SK-N-SH (cell line): ENCODE measurements around the gene HIBADH. TPM values are rescaled to one million over a fixed set of nuclear protein-coding genes. Genes with fewer than 3 reads are reported as not detected.

Experiments used
- CTCF ChIA-PET: fragments of 300-600, 350-600 bp; formaldehyde crosslinking; extraction: SDS; loops from one replicate; lab custom pipeline; 2021; lab: Yijun Ruan, JAX
- POLR2A ChIA-PET: fragments of 350-600 bp; sonication (Branson Sonifier 250); formaldehyde crosslinking; extraction: SDS; loops from one replicate; lab custom pipeline; 2020; ENCODE audit warnings: antibody characterized with exemption, inconsistent platforms; lab: Yijun Ruan, JAX
- DNase-seq: peaks from one replicate; pipeline ENCODE4 v3.0.0; 2012
- H2AFZ ChIP-seq: fragments of 200-600 bp; sonication (generic); 2 replicates; pipeline ENCODE4 v1.8.1; 2016; ENCODE audit warnings: antibody characterized with exemption, mild to moderate bottlenecking, low read depth
- H3F3A ChIP-seq: fragments of 200-600 bp; sonication (generic); replicated peaks from 2 replicates; pipeline ENCODE3; 2016; ENCODE audit warnings: antibody characterized with exemption, mild to moderate bottlenecking; ENCODE audit not compliant: insufficient read depth
- H3K27ac ChIP-seq, 2 experiments: fragments of 200-500 bp in 1 of 2; fragments of 200-600 bp in 1 of 2; sonication (Bioruptor generic) in 1 of 2; sonication (generic), shearing (Covaris generic) in 1 of 2; 2 replicates each; pipeline versions ENCODE4 v1.5.1 to v1.6.1; 2014 to 2016; ENCODE audit warnings: low read depth in 2 of 2, inconsistent platforms in 1 of 2, low read length in 1 of 2, mild to moderate bottlenecking in 1 of 2, mixed read lengths in 1 of 2
- H3K27me3 ChIP-seq: fragments of 200-600 bp; sonication (generic), shearing (Covaris generic); 2 replicates; pipeline ENCODE4 v1.6.1; 2016; ENCODE audit warnings: mixed run types; ENCODE audit not compliant: insufficient read depth
- H3K36me3 ChIP-seq, 2 experiments: fragments of 200-500 bp in 1 of 2; fragments of 200-600 bp in 1 of 2; sonication (Bioruptor generic) in 1 of 2; sonication (generic) in 1 of 2; replicated peaks in 1 of 2; 2 replicates each; pipeline versions ENCODE3 to v1.5.1; 2014 to 2016; ENCODE audit warnings: low read length in 1 of 2, mild to moderate bottlenecking in 1 of 2; ENCODE audit not compliant: insufficient read depth in 2 of 2, control insufficient read depth in 1 of 2
- H3K4me1 ChIP-seq, 2 experiments: fragments of 200-500 bp in 1 of 2; fragments of 200-600 bp in 1 of 2; sonication (Bioruptor generic) in 1 of 2; sonication (generic), shearing (Covaris generic) in 1 of 2; 2 replicates each; pipeline versions ENCODE4 v1.5.1 to v1.6.1; 2014 to 2016; ENCODE audit warnings: low read depth in 1 of 2, low read length in 1 of 2, mixed run types in 1 of 2; ENCODE audit not compliant: insufficient read depth in 2 of 2, control insufficient read depth in 1 of 2
- H3K4me2 ChIP-seq: fragments of 200-600 bp; sonication (generic), shearing (Covaris generic); 2 replicates; pipeline ENCODE4 v1.6.1; 2017; ENCODE audit warnings: mixed run types
- H3K4me3 ChIP-seq, 2 experiments: fragments of 200-500 bp in 1 of 2; fragments of 200-600 bp in 1 of 2; sonication (Bioruptor generic) in 1 of 2; sonication (generic), shearing (Covaris generic) in 1 of 2; 2 replicates each; pipeline versions ENCODE4 v1.5.1 to v1.8.1; 2014 to 2016; ENCODE audit warnings: low read depth in 2 of 2, inconsistent platforms in 1 of 2, low read length in 1 of 2, mild to moderate bottlenecking in 1 of 2, mixed read lengths in 1 of 2, moderate library complexity in 1 of 2
- H3K79me2 ChIP-seq: fragments of 200-600 bp; sonication (generic); 2 replicates; pipeline ENCODE4 v1.8.1; 2017; ENCODE audit warnings: mild to moderate bottlenecking; ENCODE audit not compliant: insufficient read depth
- H3K9ac ChIP-seq: fragments of 200-600 bp; sonication (generic); 2 replicates; pipeline ENCODE4 v1.6.1; 2017; ENCODE audit warnings: mixed run types
- H3K9me2 ChIP-seq: fragments of 200-600 bp; sonication (generic); 2 replicates; pipeline ENCODE4 v1.6.1; 2017; ENCODE audit warnings: mixed run types
- H3K9me3 ChIP-seq: fragments of 200-600 bp; sonication (generic); 2 replicates; pipeline ENCODE4 v1.6.1; 2017; ENCODE audit warnings: mixed run types, mild to moderate bottlenecking, moderate library complexity
- H4K20me1 ChIP-seq: fragments of 200-600 bp; sonication (generic); 2 replicates; pipeline ENCODE4 v1.6.1; 2017; ENCODE audit warnings: mild to moderate bottlenecking, mixed run types; ENCODE audit not compliant: insufficient read depth
- CHD2 ChIP-seq: fragments of 150-350 bp; IDR thresholded peaks from 2 replicates; pipeline ENCODE4 v1.6.1; 2018; ENCODE audit warnings: low read length; ENCODE audit not compliant: partially characterized antibody
- ELF1 ChIP-seq: IDR thresholded peaks from 2 replicates; pipeline ENCODE4 v1.4.0; 2012
- EP300 ChIP-seq, 2 experiments: IDR thresholded peaks; 2 replicates each; pipeline versions ENCODE4 v1.4.0 to v1.6.1; 2012; ENCODE audit warnings: borderline replicate concordance in 1 of 2, low read depth in 1 of 2, low read length in 1 of 2
- FOSL2 ChIP-seq: IDR thresholded peaks from 2 replicates; pipeline ENCODE4 v1.4.0; 2012; ENCODE audit warnings: low read depth, mild to moderate bottlenecking, moderate library complexity, borderline replicate concordance
- GATA2 ChIP-seq: sonication (generic); formaldehyde crosslinking; IDR thresholded peaks from 2 replicates; pipeline ENCODE4 v1.5.0; 2020; ENCODE audit warnings: mild to moderate bottlenecking, missing genetic modification reagents
- JUND ChIP-seq: IDR thresholded peaks from 2 replicates; pipeline ENCODE4 v1.4.0; 2012
- MAX ChIP-seq: IDR thresholded peaks from 2 replicates; pipeline ENCODE4 v1.4.0; 2012; ENCODE audit warnings: low read depth
- MEF2A ChIP-seq: IDR thresholded peaks from 2 replicates; pipeline ENCODE4 v1.4.0; 2012; ENCODE audit warnings: low read depth, borderline replicate concordance
- MXI1 ChIP-seq: IDR thresholded peaks from 2 replicates; pipeline ENCODE4 v1.6.1; 2012; ENCODE audit warnings: mild to moderate bottlenecking, low read depth, low read length, improper control_type of control experiment
- NFIC ChIP-seq: IDR thresholded peaks from 2 replicates; pipeline ENCODE4 v1.4.0; 2012; ENCODE audit warnings: borderline replicate concordance
- NRF1 ChIP-seq: IDR thresholded peaks from 2 replicates; pipeline ENCODE4 v1.6.1; 2012; ENCODE audit warnings: low read depth, mild to moderate bottlenecking, low read length
- PBX3 ChIP-seq: IDR thresholded peaks from 2 replicates; pipeline ENCODE4; 2012
- POLR2AphosphoS5 ChIP-seq: IDR thresholded peaks from 2 replicates; pipeline ENCODE4 v1.6.1; 2012; ENCODE audit warnings: low read depth, low read length
- RAD21 ChIP-seq: IDR thresholded peaks from 2 replicates; pipeline ENCODE4 v1.6.1; 2012; ENCODE audit warnings: mild to moderate bottlenecking, low read length
- RCOR1 ChIP-seq: fragments of 150-350 bp; IDR thresholded peaks from 2 replicates; pipeline ENCODE4 v1.6.1; 2017; ENCODE audit warnings: antibody characterized with exemption, low read length
- REST ChIP-seq: IDR thresholded peaks from 2 replicates; pipeline ENCODE4 v1.6.1; 2012; ENCODE audit warnings: mild to moderate bottlenecking, low read depth, low read length, moderate library complexity
- RFX5 ChIP-seq: IDR thresholded peaks from 2 replicates; pipeline ENCODE4 v1.6.1; 2012; ENCODE audit warnings: mild to moderate bottlenecking, improper control_type of control experiment, low read length
- RXRA ChIP-seq: IDR thresholded peaks from 2 replicates; pipeline ENCODE4 v1.4.0; 2012; ENCODE audit warnings: low read depth, mild to moderate bottlenecking, borderline replicate concordance
- SIN3A ChIP-seq: IDR thresholded peaks from 2 replicates; pipeline ENCODE4 v1.6.1; 2012; ENCODE audit warnings: low read depth, mild to moderate bottlenecking, low read length, moderate library complexity, borderline replicate concordance
- SMC3 ChIP-seq: IDR thresholded peaks from 2 replicates; pipeline ENCODE4 v1.6.1; 2012; ENCODE audit warnings: low read depth, low read length, improper control_type of control experiment
- TAF1 ChIP-seq: IDR thresholded peaks from 2 replicates; pipeline ENCODE4 v1.6.1; 2012; ENCODE audit warnings: low read depth, mild to moderate bottlenecking, low read length, moderate library complexity, borderline replicate concordance
- TCF12 ChIP-seq: IDR thresholded peaks from 2 replicates; pipeline ENCODE4 v1.4.0; 2012
- USF1 ChIP-seq: IDR thresholded peaks from 2 replicates; pipeline ENCODE4 v1.4.0; 2012; ENCODE audit warnings: low read depth, borderline replicate concordance
- YY1 ChIP-seq: IDR thresholded peaks from 2 replicates; pipeline ENCODE4 v1.4.0; 2012; ENCODE audit warnings: low read depth, mild to moderate bottlenecking
- WGBS: methylation state at CpG from one replicate; pipeline ENCODE4 v1.1.6; 2017; ENCODE audit warnings: low lambda C conversion rate; 5-methylcytosine and 5-hydroxymethylcytosine counted together
- polyA plus RNA-seq, 3 experiments: library from polyadenylated mRNA; depleted of rRNA; stranded (reverse); fragments of >200 nt; gene quantifications; 2 replicates each; pipeline ENCODE4 v1.2.3, GENCODE V29; 2012
- TF ChIP-seq, protein P1 (sequence below): fragments of 150-350 bp; IDR thresholded peaks from 2 replicates; pipeline ENCODE4 v1.6.1; 2017; ENCODE audit warnings: antibody characterized with exemption, low read length, low read depth, borderline replicate concordance
- TF ChIP-seq, protein P2 (sequence below): fragments of 150-350 bp; IDR thresholded peaks from 2 replicates; pipeline ENCODE4 v1.6.1; 2016; ENCODE audit warnings: mild to moderate bottlenecking, low read depth, low read length

Gene HIBADH
- polyA plus RNA-seq, 1 of the 3 experiments (the other 2 are of a cell fraction) = 71.8 TPM

DNA sequence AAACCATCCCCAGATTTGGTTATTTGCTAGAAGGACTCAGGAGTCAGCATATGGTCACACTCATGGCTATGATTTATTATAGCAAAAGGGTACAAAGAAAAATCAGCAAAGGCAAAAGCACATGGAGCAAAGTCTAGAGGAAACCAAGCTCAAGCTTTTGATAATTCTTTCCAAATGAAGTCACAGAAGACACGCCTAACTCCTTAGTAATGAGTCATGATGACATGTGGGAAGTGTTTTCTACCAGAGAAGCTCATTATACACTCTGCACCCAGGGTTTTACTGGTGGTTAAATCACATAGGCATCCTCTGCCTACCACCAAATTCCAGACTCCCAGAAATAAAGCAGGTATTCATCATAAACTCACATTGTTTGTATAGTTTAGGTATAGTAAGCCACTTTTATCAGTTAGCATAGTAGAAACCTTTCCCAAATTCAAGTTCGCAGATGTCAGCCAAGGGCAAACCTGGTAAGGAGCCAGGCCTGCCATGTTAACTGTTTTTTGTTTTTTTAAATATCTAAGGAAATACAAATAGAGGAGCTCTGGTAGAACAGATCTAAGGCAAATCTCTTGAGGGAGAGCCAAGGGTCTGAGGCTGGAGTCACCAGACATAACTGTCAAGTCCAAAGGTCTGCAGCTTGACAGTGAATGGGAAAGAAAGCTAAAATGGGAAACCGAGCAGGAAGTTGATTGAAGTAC, 15.4 kb upstream of the HIBADH start:
- 45% methylated on average over 3 of the region's 3 CpGs for WGBS
- no peak for DNase-seq
- H3K27ac ChIP-seq = peak overlapping the region; percentile 67 to 93; a peak in 3 of 4 replicates
- H3K4me2 ChIP-seq = peak overlapping the region; percentile 13; the same call in 1 of the 2 replicates
- H2AFZ ChIP-seq = peak overlapping the region; percentile 9; the same call in 1 of the 2 replicates
- no peaks in the 10 kb centered on the region for H3K9me3 ChIP-seq
- peaks cover 30% of the 10 kb centered on the region for H3F3A ChIP-seq
- no peaks in the 10 kb centered on the region for H3K79me2 ChIP-seq
- peaks cover 0 to 18% of the 10 kb centered on the region in 2 experiments; a peak in 2 of 4 replicates for H3K4me1 ChIP-seq
- no peaks in the 10 kb centered on the region for H4K20me1 ChIP-seq
- peak overlapping the region; percentile 29; the same call in 1 of the 2 replicates for H3K9ac ChIP-seq
- CTCF ChIA-PET = interaction anchor here (0.6 kb wide), 1 partner anchor 416 kb away, joined by 3 read pairs; no protein-coding TSS in a partner anchor
- H3K36me3 ChIP-seq = no peaks in the 10 kb centered on the region
- no peaks in the 10 kb centered on the region for H3K27me3 ChIP-seq
- no peak overlapping the region for H3K4me3 ChIP-seq
- POLR2A ChIA-PET = interaction anchor here (0.6 kb wide), 1 partner anchor 21 kb away, joined by 3 read pairs; no protein-coding TSS in a partner anchor
- H3K9me2 ChIP-seq = no peaks in the 10 kb centered on the region
- no peak for TF ChIP-seq NRF1
- TF ChIP-seq MXI1 = no peak
- no peak for TF ChIP-seq RCOR1
- TF ChIP-seq REST = no peak
- peak; percentile 75; the same call in 1 of the 2 replicates for TF ChIP-seq POLR2AphosphoS5
- TF ChIP-seq, protein P1, sequence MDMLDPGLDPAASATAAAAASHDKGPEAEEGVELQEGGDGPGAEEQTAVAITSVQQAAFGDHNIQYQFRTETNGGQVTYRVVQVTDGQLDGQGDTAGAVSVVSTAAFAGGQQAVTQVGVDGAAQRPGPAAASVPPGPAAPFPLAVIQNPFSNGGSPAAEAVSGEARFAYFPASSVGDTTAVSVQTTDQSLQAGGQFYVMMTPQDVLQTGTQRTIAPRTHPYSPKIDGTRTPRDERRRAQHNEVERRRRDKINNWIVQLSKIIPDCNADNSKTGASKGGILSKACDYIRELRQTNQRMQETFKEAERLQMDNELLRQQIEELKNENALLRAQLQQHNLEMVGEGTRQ = no peak
- no peak for TF ChIP-seq GATA2 (CRISPR knock-in tag)
- TF ChIP-seq NFIC = peak; percentile 59
- TF ChIP-seq CHD2 = no peak
- TF ChIP-seq RFX5 = no peak
- TF ChIP-seq YY1 = peak; percentile 54; the same call in 1 of the 2 replicates
- TF ChIP-seq RAD21 = no peak
- TF ChIP-seq EP300 (IDR thresholded peaks at IDR 0.05; ENCODE audit: borderline replicate concordance in 1 of 2, low read depth in 1 of 2, low read length in 1 of 2) = peak in 1 of 2 experiments; percentile 88; a peak in 2 of 4 replicates
- TF ChIP-seq MAX = peak; percentile 94
- TF ChIP-seq JUND = peak; percentile 97
- TF ChIP-seq SIN3A = peak; percentile 18; the same call in 1 of the 2 replicates
- peak; percentile 53; the same call in 1 of the 2 replicates for TF ChIP-seq TAF1
- TF ChIP-seq PBX3 = peak; percentile 82
- TF ChIP-seq TCF12 = peak; percentile 93
- TF ChIP-seq MEF2A = 0 out of 2 replicates have a peak, but pooled peaks have one; percentile 11
- peak; percentile 36; the same call in 1 of the 2 replicates for TF ChIP-seq ELF1
- TF ChIP-seq SMC3 = no peak
- TF ChIP-seq RXRA = peak; percentile 65; the same call in 1 of the 2 replicates
- TF ChIP-seq FOSL2 = peak; percentile 97
- TF ChIP-seq, protein P2, sequence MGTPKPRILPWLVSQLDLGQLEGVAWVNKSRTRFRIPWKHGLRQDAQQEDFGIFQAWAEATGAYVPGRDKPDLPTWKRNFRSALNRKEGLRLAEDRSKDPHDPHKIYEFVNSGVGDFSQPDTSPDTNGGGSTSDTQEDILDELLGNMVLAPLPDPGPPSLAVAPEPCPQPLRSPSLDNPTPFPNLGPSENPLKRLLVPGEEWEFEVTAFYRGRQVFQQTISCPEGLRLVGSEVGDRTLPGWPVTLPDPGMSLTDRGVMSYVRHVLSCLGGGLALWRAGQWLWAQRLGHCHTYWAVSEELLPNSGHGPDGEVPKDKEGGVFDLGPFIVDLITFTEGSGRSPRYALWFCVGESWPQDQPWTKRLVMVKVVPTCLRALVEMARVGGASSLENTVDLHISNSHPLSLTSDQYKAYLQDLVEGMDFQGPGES = no peak
- peak; percentile 58 for TF ChIP-seq USF1
